HEK293 (cell line): Measurements from ENCODE around the gene PIK3R5.

Source experiments
- CTCF ChIA-PET: fragments of 350-600 bp; formaldehyde crosslinking; extraction: SDS; loops from one replicate; lab custom pipeline; 2021; ENCODE audit warnings: antibody characterized with exemption; lab: Yijun Ruan, JAX
- POLR2A ChIA-PET: fragments of 300-600 bp; formaldehyde crosslinking; extraction: SDS; loops from one replicate; lab custom pipeline; 2020; ENCODE audit warnings: antibody characterized with exemption, inconsistent platforms; lab: Yijun Ruan, JAX
- H3K27ac ChIP-seq: fragments of 200-500 bp; sonication (Bioruptor generic); 2 replicates; pipeline ENCODE4 v1.5.1; 2014; ENCODE audit warnings: low read depth, low read length, control low read depth, inconsistent platforms; ENCODE audit errors: extremely low read depth
- H3K36me3 ChIP-seq, 2 experiments: fragments of 200-500 bp in 1 of 2; sonication (Bioruptor generic) in 1 of 2; 1 replicate in 1 of 2; 2 replicates in 1 of 2; pipeline ENCODE4 v1.5.1; 2014 to 2017; ENCODE audit warnings: inconsistent platforms in 2 of 2, low read length in 2 of 2; ENCODE audit not compliant: control insufficient read depth in 2 of 2, insufficient read depth in 1 of 2
- H3K4me1 ChIP-seq: fragments of 200-500 bp; sonication (Bioruptor generic); 2 replicates; pipeline ENCODE4 v1.5.1; 2014; ENCODE audit warnings: mild to moderate bottlenecking, low read length, inconsistent platforms; ENCODE audit not compliant: control insufficient read depth, insufficient read depth
- H3K4me3 ChIP-seq: 2 replicates; pipeline ENCODE4 v1.5.1; 2011; ENCODE audit warnings: low read depth, mild to moderate bottlenecking, control low read depth, low read length, moderate library complexity
- H3K9me3 ChIP-seq: fragments of 200-500 bp; sonication (Bioruptor generic); 2 replicates; pipeline ENCODE4 v1.5.1; 2014; ENCODE audit warnings: low read depth, low read length, inconsistent platforms; ENCODE audit not compliant: control insufficient read depth, insufficient read depth
- FEZF1 ChIP-seq: fragments of 450-650 bp; formaldehyde crosslinking; IDR thresholded peaks from 2 replicates; pipeline ENCODE4 v1.5.1; 2016; ENCODE audit warnings: missing biosample characterization, missing genetic modification characterization
- RBAK ChIP-seq: fragments of 450-650 bp; formaldehyde crosslinking; IDR thresholded peaks from 2 replicates; pipeline ENCODE4 v1.5.1; 2016; ENCODE audit warnings: missing biosample characterization, missing genetic modification characterization
- YY1 ChIP-seq: fragments of 450-650 bp; formaldehyde crosslinking; IDR thresholded peaks from 2 replicates; pipeline ENCODE4 v1.5.1; 2018; ENCODE audit warnings: missing biosample characterization, missing genetic modification characterization
- ZBTB20 ChIP-seq: fragments of 450-650 bp; formaldehyde crosslinking; IDR thresholded peaks from 2 replicates; pipeline ENCODE4 v1.5.1; 2016; ENCODE audit warnings: missing biosample characterization, missing genetic modification characterization
- ZNF112 ChIP-seq: fragments of 450-650 bp; formaldehyde crosslinking; IDR thresholded peaks from 2 replicates; pipeline ENCODE4 v1.5.0; 2017; ENCODE audit warnings: missing biosample characterization, missing genetic modification characterization
- ZNF133 ChIP-seq: fragments of 450-650 bp; formaldehyde crosslinking; IDR thresholded peaks from 2 replicates; pipeline ENCODE4 v1.5.1; 2016; ENCODE audit warnings: missing biosample characterization, missing genetic modification characterization
- ZNF155 ChIP-seq: fragments of 450-650 bp; formaldehyde crosslinking; IDR thresholded peaks from 2 replicates; pipeline ENCODE4 v1.5.1; 2016; ENCODE audit warnings: missing biosample characterization, missing genetic modification characterization
- ZNF221 ChIP-seq: fragments of 450-650 bp; formaldehyde crosslinking; IDR thresholded peaks from 2 replicates; pipeline ENCODE4 v1.5.1; 2017; ENCODE audit warnings: missing biosample characterization, missing genetic modification characterization, borderline replicate concordance
- ZNF302 ChIP-seq: fragments of 450-650 bp; formaldehyde crosslinking; IDR thresholded peaks from 2 replicates; pipeline ENCODE4 v1.5.1; 2016; ENCODE audit warnings: missing biosample characterization, missing genetic modification characterization, low read depth
- ZNF311 ChIP-seq: fragments of 450-650 bp; formaldehyde crosslinking; IDR thresholded peaks from 2 replicates; pipeline ENCODE4 v1.5.1; 2017; ENCODE audit warnings: missing biosample characterization, missing genetic modification characterization, borderline replicate concordance
- ZNF324 ChIP-seq: fragments of 450-650 bp; formaldehyde crosslinking; IDR thresholded peaks from 2 replicates; pipeline ENCODE4 v1.5.1; 2016; ENCODE audit warnings: missing biosample characterization, missing genetic modification characterization
- ZNF354C ChIP-seq: fragments of 450-650 bp; formaldehyde crosslinking; IDR thresholded peaks from 2 replicates; pipeline ENCODE4 v1.5.1; 2016; ENCODE audit warnings: missing biosample characterization, missing genetic modification characterization, low read depth, borderline replicate concordance
- ZNF580 ChIP-seq: fragments of 450-650 bp; formaldehyde crosslinking; IDR thresholded peaks from 2 replicates; pipeline ENCODE4 v1.5.1; 2016; ENCODE audit warnings: missing biosample characterization, missing genetic modification characterization
- ZNF585B ChIP-seq: fragments of 450-650 bp; formaldehyde crosslinking; IDR thresholded peaks from 2 replicates; pipeline ENCODE4 v1.5.1; 2016; ENCODE audit warnings: missing biosample characterization, missing genetic modification characterization
- ZNF610 ChIP-seq: fragments of 450-650 bp; formaldehyde crosslinking; IDR thresholded peaks from 2 replicates; pipeline ENCODE4 v1.5.1; 2016; ENCODE audit warnings: missing biosample characterization, missing genetic modification characterization, borderline replicate concordance
- ZNF621 ChIP-seq: fragments of 450-650 bp; formaldehyde crosslinking; IDR thresholded peaks from 2 replicates; pipeline ENCODE4 v1.5.1; 2017; ENCODE audit warnings: missing biosample characterization, missing genetic modification characterization
- ZNF629 ChIP-seq: fragments of 450-650 bp; formaldehyde crosslinking; IDR thresholded peaks from 2 replicates; pipeline ENCODE4 v1.5.1; 2017; ENCODE audit warnings: missing biosample characterization, missing genetic modification characterization
- ZNF645 ChIP-seq: fragments of 450-650 bp; formaldehyde crosslinking; IDR thresholded peaks from 2 replicates; pipeline ENCODE4; 2016; ENCODE audit warnings: missing biosample characterization, missing genetic modification characterization
- ZNF654 ChIP-seq: fragments of 450-650 bp; formaldehyde crosslinking; IDR thresholded peaks from 2 replicates; pipeline ENCODE4 v1.5.1; 2016; ENCODE audit warnings: low read depth, missing biosample characterization, missing genetic modification characterization
- TF ChIP-seq, protein P1 (sequence below): fragments of 450-650 bp; formaldehyde crosslinking; IDR thresholded peaks from 2 replicates; pipeline ENCODE4 v1.5.1; 2016; ENCODE audit warnings: missing biosample characterization, missing genetic modification characterization
- TF ChIP-seq, protein P2 (sequence below): fragments of 450-650 bp; formaldehyde crosslinking; IDR thresholded peaks from 2 replicates; pipeline ENCODE4 v1.5.1; 2016; ENCODE audit warnings: missing biosample characterization, missing genetic modification characterization
- TF ChIP-seq, protein P3 (sequence below): fragments of 450-650 bp; IDR thresholded peaks from 2 replicates; pipeline ENCODE4 v1.5.1; 2018; ENCODE audit warnings: missing biosample characterization, missing genetic modification characterization
- TF ChIP-seq, protein P4 (sequence below): fragments of 450-650 bp; formaldehyde crosslinking; conservative IDR thresholded peaks from 2 replicates; pipeline ENCODE4 v1.5.1; 2016; ENCODE audit warnings: low read depth, missing biosample characterization, missing genetic modification characterization

PIK3R5 gene

GRCh38 chr17:8898636-8899035, 66.9 kb downstream of the PIK3R5 start (continued):
- no peak for TF ChIP-seq ZNF645

- H3K4me3 ChIP-seq, result no peak overlapping the region
- TF ChIP-seq ZNF112 (no peak), ZBTB20 (tag by site-specific recombination) (no peak), ZNF302 (tag by site-specific recombination) (no peak), ZNF324 (tag by site-specific recombination) (no peak), ZNF155 (tag by site-specific recombination) (no peak), ZNF610 (tag by site-specific recombination) (no peak)
- TF ChIP-seq, protein P1, sequence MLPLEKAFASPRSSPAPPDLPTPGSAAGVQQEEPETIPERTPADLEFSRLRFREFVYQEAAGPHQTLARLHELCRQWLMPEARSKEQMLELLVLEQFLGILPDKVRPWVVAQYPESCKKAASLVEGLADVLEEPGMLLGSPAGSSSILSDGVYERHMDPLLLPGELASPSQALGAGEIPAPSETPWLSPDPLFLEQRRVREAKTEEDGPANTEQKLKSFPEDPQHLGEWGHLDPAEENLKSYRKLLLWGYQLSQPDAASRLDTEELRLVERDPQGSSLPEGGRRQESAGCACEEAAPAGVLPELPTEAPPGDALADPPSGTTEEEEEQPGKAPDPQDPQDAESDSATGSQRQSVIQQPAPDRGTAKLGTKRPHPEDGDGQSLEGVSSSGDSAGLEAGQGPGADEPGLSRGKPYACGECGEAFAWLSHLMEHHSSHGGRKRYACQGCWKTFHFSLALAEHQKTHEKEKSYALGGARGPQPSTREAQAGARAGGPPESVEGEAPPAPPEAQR (tag by site-specific recombination), result no peak
- TF ChIP-seq, protein P2, sequence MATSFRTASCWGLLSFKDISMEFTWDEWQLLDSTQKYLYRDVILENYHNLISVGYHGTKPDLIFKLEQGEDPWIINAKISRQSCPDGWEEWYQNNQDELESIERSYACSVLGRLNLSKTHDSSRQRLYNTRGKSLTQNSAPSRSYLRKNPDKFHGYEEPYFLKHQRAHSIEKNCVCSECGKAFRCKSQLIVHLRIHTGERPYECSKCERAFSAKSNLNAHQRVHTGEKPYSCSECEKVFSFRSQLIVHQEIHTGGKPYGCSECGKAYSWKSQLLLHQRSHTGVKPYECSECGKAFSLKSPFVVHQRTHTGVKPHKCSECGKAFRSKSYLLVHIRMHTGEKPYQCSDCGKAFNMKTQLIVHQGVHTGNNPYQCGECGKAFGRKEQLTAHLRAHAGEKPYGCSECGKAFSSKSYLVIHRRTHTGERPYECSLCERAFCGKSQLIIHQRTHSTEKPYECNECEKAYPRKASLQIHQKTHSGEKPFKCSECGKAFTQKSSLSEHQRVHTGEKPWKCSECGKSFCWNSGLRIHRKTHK (tag by site-specific recombination), result no peak
- TF ChIP-seq, protein P3, sequence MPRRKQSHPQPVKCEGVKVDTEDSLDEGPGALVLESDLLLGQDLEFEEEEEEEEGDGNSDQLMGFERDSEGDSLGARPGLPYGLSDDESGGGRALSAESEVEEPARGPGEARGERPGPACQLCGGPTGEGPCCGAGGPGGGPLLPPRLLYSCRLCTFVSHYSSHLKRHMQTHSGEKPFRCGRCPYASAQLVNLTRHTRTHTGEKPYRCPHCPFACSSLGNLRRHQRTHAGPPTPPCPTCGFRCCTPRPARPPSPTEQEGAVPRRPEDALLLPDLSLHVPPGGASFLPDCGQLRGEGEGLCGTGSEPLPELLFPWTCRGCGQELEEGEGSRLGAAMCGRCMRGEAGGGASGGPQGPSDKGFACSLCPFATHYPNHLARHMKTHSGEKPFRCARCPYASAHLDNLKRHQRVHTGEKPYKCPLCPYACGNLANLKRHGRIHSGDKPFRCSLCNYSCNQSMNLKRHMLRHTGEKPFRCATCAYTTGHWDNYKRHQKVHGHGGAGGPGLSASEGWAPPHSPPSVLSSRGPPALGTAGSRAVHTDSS (tag by site-specific recombination), result no peak
- TF ChIP-seq, all 188 proteins: peak for 0
- H3K36me3 ChIP-seq, result no peaks in the 10 kb centered on the region
- H3K27ac ChIP-seq, result no peak overlapping the region
- ChIA-PET POLR2A (no interaction called here), CTCF (interaction anchor here (2.5 kb wide), 1 partner anchor 9 kb away, joined by 13 read pairs; no protein-coding TSS in a partner anchor)
- H3K4me1 ChIP-seq, result no peaks in the 10 kb centered on the region
- no peaks in the 10 kb centered on the region for H3K9me3 ChIP-seq
Measured at GRCh38 chr17:8898126-8898525, 67.4 kb downstream of the PIK3R5 start.

DNA sequence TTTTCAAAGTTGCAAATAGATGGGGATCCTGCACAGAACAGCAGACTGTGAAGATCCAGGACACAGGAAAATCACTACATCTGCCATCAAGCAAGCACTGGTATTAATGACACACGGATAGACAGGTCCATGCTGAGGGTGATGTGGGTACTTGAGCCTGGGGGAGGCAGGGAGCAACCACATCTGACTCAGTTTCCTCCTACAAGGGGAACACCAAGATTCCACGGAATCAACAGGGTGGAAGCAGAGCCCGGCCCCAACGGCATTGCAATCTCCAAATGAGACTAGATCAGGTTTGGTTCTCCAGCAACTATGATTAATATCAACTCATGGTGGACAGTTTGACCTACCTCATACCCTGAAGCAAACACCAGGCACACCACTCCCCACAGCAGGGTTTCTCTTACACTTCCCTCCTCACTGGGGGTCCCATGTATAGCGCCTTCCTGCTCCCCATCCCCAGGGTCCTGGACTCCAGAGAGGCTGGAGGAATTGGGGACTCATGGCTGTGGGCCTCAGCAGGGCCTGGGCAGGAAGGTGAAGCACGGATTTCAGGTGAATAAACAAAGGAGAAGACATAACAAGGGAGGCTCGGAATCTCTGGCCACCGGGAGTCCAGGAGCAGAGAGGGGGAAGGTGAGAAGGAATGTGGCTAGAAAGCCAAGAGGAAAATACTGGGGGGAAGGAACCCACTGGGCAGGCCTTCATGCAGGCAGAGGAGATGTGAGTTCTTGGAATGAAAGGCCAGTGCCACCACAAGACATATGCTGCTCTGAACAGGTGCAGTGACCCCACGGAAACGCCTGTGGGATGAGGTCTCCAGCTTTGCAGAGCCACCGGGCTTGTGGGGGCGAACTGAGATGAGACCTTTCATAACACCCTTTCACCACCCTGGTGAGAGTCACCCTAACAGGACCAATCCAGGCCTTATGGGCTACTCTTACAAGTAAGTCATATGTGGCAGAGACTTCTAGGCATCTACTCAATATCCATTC, 68.6 kb downstream of the PIK3R5 start:
- CTCF ChIA-PET, result interaction anchor here (1.2 to 2.5 kb wide), 3 partner anchors 26 to 92 kb away, joined by 6 to 11 read pairs (median 11); no protein-coding TSS in a partner anchor
- TF ChIP-seq ZNF654 (tag by site-specific recombination) (no peak), ZNF221 (tag by site-specific recombination) (no peak), ZNF311 (tag by site-specific recombination) (no peak), ZNF629 (no peak), FEZF1 (tag by site-specific recombination) (no peak), YY1 (tag by site-specific recombination) (no peak), RBAK (tag by site-specific recombination) (no peak), ZNF354C (tag by site-specific recombination) (no peak), ZNF585B (tag by site-specific recombination) (no peak), ZNF133 (tag by site-specific recombination) (no peak), ZNF621 (tag by site-specific recombination) (no peak), ZNF580 (tag by site-specific recombination) (no peak)
- TF ChIP-seq, protein P4, sequence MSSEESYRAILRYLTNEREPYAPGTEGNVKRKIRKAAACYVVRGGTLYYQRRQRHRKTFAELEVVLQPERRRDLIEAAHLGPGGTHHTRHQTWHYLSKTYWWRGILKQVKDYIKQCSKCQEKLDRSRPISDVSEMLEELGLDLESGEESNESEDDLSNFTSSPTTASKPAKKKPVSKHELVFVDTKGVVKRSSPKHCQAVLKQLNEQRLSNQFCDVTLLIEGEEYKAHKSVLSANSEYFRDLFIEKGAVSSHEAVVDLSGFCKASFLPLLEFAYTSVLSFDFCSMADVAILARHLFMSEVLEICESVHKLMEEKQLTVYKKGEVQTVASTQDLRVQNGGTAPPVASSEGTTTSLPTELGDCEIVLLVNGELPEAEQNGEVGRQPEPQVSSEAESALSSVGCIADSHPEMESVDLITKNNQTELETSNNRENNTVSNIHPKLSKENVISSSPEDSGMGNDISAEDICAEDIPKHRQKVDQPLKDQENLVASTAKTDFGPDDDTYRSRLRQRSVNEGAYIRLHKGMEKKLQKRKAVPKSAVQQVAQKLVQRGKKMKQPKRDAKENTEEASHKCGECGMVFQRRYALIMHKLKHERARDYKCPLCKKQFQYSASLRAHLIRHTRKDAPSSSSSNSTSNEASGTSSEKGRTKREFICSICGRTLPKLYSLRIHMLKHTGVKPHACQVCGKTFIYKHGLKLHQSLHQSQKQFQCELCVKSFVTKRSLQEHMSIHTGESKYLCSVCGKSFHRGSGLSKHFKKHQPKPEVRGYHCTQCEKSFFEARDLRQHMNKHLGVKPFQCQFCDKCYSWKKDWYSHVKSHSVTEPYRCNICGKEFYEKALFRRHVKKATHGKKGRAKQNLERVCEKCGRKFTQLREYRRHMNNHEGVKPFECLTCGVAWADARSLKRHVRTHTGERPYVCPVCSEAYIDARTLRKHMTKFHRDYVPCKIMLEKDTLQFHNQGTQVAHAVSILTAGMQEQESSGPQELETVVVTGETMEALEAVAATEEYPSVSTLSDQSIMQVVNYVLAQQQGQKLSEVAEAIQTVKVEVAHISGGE (tag by site-specific recombination), result no peak

More for the DNA sequence above, 68.6 kb downstream of the PIK3R5 start:
- no peaks in the 10 kb centered on the region for H3K36me3 ChIP-seq
- POLR2A ChIA-PET, result no interaction called here
- H3K27ac ChIP-seq, result no peak overlapping the region
- no peaks in the 10 kb centered on the region for H3K9me3 ChIP-seq
- H3K4me1 ChIP-seq, result no peaks in the 10 kb centered on the region
- H3K4me3 ChIP-seq, result no peak overlapping the region
